ENCODE results near the gene KRTAP3-2. TPM values are rescaled to one million over a fixed set of nuclear protein-coding genes. Genes with fewer than 3 reads are reported as not detected.
A peak's percentile ranks its signal among the peaks of the same experiment; 100 is the strongest.

Gene KRTAP3-2
- total RNA-seq, 1 experiment from 2014 or later = not detected

GRCh38 chr17:40952661-40953060 is 47.0 kb downstream of the KRTAP3-2 start:
- Histone ChIP-seq H3K4me2 (peak overlapping the region; percentile 54), H4K20me1 (ENCODE audit: insufficient read depth) (no peaks in the 10 kb centered on the region), H3K9me3 (ENCODE audit: insufficient read depth, low read depth) (no peaks in the 10 kb centered on the region), H3F3A (ENCODE audit: insufficient read depth, low read depth) (peaks cover 42% of the 10 kb centered on the region), H3K4me3 (no peak overlapping the region), H2AFZ (no peak overlapping the region), H3K27ac (peak overlapping the region; percentile 98), H3K4me1 (replicated peaks; ENCODE audit: insufficient read depth) (peaks cover 62% of the 10 kb centered on the region), H3K27me3 (ENCODE audit: insufficient read depth, low read depth) (no peaks in the 10 kb centered on the region), H3K9me2 (ENCODE audit: insufficient read depth) (no peaks in the 10 kb centered on the region), H3K36me3 (ENCODE audit: low read depth) (no peaks in the 10 kb centered on the region), H3K79me2 (ENCODE audit: low read depth) (0 out of 2 replicates have a peak, but pooled peaks cover 5% of the 10 kb centered on the region)
- CTCF ChIA-PET = interaction anchor here (0.7 to 0.9 kb wide), 2 partner anchors 14 to 37 kb away, joined by 3 read pairs; no protein-coding TSS in a partner anchor
- no peak for TF ChIP-seq EZH2 (IDR thresholded peaks at IDR 0.05; ENCODE audit: low read depth)
- no peak for TF ChIP-seq CTCF (conservative IDR thresholded peaks at IDR 0.05)
- POLR2A ChIA-PET (ENCODE audit: unreplicated experiment) = interaction anchor here (0.7 kb wide), 1 partner anchor 121 kb away, joined by 3 read pairs; no protein-coding TSS in a partner anchor
- intact Hi-C loops (cut with micrococcal nuclease; ENCODE audit: unreplicated experiment) = no loop called here
- DNase-seq = peak in 1 of 2 experiments; percentile 92
- no TSS peak for BruUV-seq (replicated peaks)

- Histone ChIP-seq H4K20me1 (ENCODE audit: insufficient read depth) (no peaks in the 10 kb centered on the region), H3K27ac (peak overlapping the region; percentile 98), H3F3A (ENCODE audit: insufficient read depth, low read depth) (peaks cover 37% of the 10 kb centered on the region), H3K36me3 (ENCODE audit: low read depth) (no peaks in the 10 kb centered on the region), H3K4me1 (replicated peaks; ENCODE audit: insufficient read depth) (peaks cover 57% of the 10 kb centered on the region), H3K9me2 (ENCODE audit: insufficient read depth) (no peaks in the 10 kb centered on the region), H3K9me3 (ENCODE audit: insufficient read depth, low read depth) (no peaks in the 10 kb centered on the region), H3K79me2 (ENCODE audit: low read depth) (0 out of 2 replicates have a peak, but pooled peaks cover 5% of the 10 kb centered on the region), H3K4me2 (peak overlapping the region; percentile 54), H3K4me3 (no peak overlapping the region), H3K27me3 (ENCODE audit: insufficient read depth, low read depth) (no peaks in the 10 kb centered on the region), H2AFZ (no peak overlapping the region)
- no peak for DNase-seq
- ChIA-PET POLR2A (ENCODE audit: unreplicated experiment) (interaction anchor here (0.7 kb wide), 1 partner anchor 120 kb away, joined by 3 read pairs; no protein-coding TSS in a partner anchor), CTCF (no interaction called here)
- TF ChIP-seq CTCF (conservative IDR thresholded peaks at IDR 0.05) (no peak), EZH2 (IDR thresholded peaks at IDR 0.05; ENCODE audit: low read depth) (no peak)
- intact Hi-C loops (cut with micrococcal nuclease; ENCODE audit: unreplicated experiment) = no loop called here
- BruUV-seq (replicated peaks) = no TSS peak
Observed at GRCh38 chr17:40952154-40952553, 47.6 kb downstream of the KRTAP3-2 start.

GRCh38 chr17:40951011-40951622 is 48.6 kb downstream of the KRTAP3-2 start:
- intact Hi-C loops (cut with micrococcal nuclease; ENCODE audit: unreplicated experiment) = no loop called here
- Histone ChIP-seq H4K20me1 (ENCODE audit: insufficient read depth) (no peaks in the 10 kb centered on the region), H3K9me2 (ENCODE audit: insufficient read depth) (no peaks in the 10 kb centered on the region), H2AFZ (no peak overlapping the region), H3K36me3 (ENCODE audit: low read depth) (no peaks in the 10 kb centered on the region), H3F3A (ENCODE audit: insufficient read depth, low read depth) (peaks cover 32% of the 10 kb centered on the region), H3K4me1 (replicated peaks; ENCODE audit: insufficient read depth) (peaks cover 48% of the 10 kb centered on the region), H3K9me3 (ENCODE audit: insufficient read depth, low read depth) (no peaks in the 10 kb centered on the region), H3K4me2 (no peak overlapping the region), H3K79me2 (ENCODE audit: low read depth) (0 out of 2 replicates have a peak, but pooled peaks cover 5% of the 10 kb centered on the region), H3K27me3 (ENCODE audit: insufficient read depth, low read depth) (no peaks in the 10 kb centered on the region), H3K4me3 (no peak overlapping the region), H3K27ac (peak overlapping the region; percentile 98)
- TF ChIP-seq CTCF (conservative IDR thresholded peaks at IDR 0.05) (no peak), EZH2 (IDR thresholded peaks at IDR 0.05; ENCODE audit: low read depth) (no peak)
- DNase-seq = no peak
- no TSS peak for BruUV-seq (replicated peaks)
- ChIA-PET CTCF (no interaction called here), POLR2A (ENCODE audit: unreplicated experiment) (no interaction called here)
